Omental fat pad (tissue), 4 donors: ENCODE measurements around the gene SMIM7. TPM values are rescaled to one million over a fixed set of nuclear protein-coding genes. Genes with fewer than 3 reads are reported as not detected.
"Not testable (repeated sequence)": the region's sequence is repeated elsewhere in the genome, so short reads cannot be mapped to it uniquely, and the experiment has no call there.

Experiments used
- ATAC-seq: fragments of 150-250 bp; one replicate; pipeline ENCODE4 v1.9.1; 2016; ENCODE audit warnings: mild to moderate bottlenecking, moderate library complexity; ENCODE audit not compliant: low FRiP score
- DNase-seq: peaks from one replicate; pipeline ENCODE4 v3.0.0-alpha.2; 2019; ENCODE audit warnings: low spot score
- total RNA-seq, 4 donors: library from RNA; depleted of rRNA; stranded (reverse); fragments of >200 nt; gene quantifications; one replicate each; pipeline ENCODE4 v1.1.0, GENCODE V29; 2016
- TF ChIP-seq, protein P1 (sequence below), 3 donors: fragments of 450-650 bp; IDR thresholded peaks; one replicate each; pipeline ENCODE4 v1.5.1; 2016 to 2017; ENCODE audit warnings: antibody characterized with exemption in 3 of 3, mild to moderate bottlenecking in 3 of 3, moderate library complexity in 2 of 3

The SMIM7 gene
- total RNA-seq, 4 donors from 2014 or later: 86.8 to 128 (median 123) TPM

DNA sequence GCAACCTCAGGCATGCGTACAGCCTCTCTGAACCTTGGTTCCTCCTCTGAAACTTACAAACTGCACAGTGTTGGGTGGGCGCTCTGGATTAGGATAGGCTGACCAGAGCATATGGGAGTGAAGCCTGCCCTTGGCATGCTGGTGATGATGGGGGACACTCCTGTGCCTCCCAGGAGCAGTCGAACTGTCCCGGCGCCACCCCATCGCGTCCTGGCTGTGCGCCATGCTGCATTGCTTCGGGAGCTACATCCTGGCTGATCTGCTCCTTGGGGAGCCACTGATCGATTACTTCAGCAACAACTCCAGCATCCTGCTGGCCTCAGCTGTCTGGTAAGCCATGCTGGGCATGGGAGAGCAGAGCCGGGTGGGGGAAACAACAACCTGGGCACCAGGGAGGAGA, 19.9 kb upstream of the SMIM7 start:
- DNase-seq: no peak
- no peak for ATAC-seq
- TF ChIP-seq, protein P1, sequence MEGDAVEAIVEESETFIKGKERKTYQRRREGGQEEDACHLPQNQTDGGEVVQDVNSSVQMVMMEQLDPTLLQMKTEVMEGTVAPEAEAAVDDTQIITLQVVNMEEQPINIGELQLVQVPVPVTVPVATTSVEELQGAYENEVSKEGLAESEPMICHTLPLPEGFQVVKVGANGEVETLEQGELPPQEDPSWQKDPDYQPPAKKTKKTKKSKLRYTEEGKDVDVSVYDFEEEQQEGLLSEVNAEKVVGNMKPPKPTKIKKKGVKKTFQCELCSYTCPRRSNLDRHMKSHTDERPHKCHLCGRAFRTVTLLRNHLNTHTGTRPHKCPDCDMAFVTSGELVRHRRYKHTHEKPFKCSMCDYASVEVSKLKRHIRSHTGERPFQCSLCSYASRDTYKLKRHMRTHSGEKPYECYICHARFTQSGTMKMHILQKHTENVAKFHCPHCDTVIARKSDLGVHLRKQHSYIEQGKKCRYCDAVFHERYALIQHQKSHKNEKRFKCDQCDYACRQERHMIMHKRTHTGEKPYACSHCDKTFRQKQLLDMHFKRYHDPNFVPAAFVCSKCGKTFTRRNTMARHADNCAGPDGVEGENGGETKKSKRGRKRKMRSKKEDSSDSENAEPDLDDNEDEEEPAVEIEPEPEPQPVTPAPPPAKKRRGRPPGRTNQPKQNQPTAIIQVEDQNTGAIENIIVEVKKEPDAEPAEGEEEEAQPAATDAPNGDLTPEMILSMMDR (IDR thresholded peaks at IDR 0.05): no peak

DNA sequence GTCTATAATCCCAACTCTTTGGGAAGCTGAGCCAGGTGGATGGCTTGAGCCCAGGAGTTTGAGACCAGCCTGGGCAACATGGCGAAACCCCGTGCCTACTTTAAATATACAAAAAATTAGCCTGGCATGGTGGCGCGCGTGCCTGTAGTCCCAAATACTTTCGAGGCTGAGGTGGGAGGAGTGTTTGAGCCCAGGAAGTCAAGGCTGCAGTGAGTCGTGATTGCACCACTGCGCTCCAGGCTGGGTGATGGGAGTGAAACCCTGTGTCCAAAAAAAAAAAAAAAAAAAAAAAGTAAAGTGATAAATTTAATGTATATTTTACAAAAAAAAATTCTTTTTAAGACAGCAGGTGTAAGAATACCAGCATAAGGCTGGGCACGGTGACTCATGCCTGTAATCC, 18.6 kb upstream of the SMIM7 start:
- TF ChIP-seq, protein P1 (IDR thresholded peaks at IDR 0.05): no peak
- DNase-seq: no peak
- ATAC-seq: no peak

GRCh38 chr19:16677055-16677454, 17.1 kb upstream of the SMIM7 start:
- TF ChIP-seq, protein P1 (IDR thresholded peaks at IDR 0.05): no peak
- no peak for DNase-seq
- ATAC-seq: no peak

DNA sequence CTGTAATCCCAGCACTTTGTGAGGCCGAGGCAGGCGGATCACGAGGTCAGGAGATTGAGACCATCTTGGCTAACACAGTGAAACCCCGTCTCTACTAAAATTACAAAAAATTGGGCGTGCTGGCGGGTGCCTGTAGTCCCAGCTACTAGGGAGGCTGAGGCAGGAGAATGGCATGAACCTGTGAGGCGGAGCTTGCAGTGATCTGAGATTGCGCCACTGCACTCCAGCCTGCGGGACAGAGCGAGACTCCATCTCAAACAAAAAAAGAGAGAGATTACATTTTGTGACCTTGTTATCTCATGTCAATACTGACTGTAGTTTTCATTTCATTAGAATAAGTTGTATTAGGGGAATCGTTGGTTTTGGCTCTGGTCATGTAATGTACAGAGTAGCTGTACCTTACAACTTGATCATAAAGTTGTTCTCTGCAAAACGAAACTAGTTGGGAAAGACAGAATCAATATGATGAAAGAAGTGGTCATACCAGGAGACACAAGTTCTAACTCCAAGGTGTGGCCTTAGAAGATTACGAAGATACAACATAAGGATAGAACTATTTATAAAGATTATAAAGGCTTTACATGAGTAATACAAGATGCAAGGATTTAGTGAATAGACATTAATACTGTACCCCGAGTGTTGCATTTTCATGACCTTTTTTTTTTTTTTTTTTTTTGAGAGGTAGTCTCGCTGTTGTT, 16.3 kb upstream of the SMIM7 start:
- TF ChIP-seq, protein P1 (IDR thresholded peaks at IDR 0.05): no peak
- DNase-seq (no peak), ATAC-seq (no peak)

GRCh38 chr19:16673839-16674238, 13.9 kb upstream of the SMIM7 start:
- not testable (repeated sequence) for DNase-seq, ATAC-seq

GRCh38 chr19:16673231-16673630, 13.3 kb upstream of the SMIM7 start:
- TF ChIP-seq, protein P1 (IDR thresholded peaks at IDR 0.05): no peak
- ATAC-seq (no peak), DNase-seq (no peak)

DNA sequence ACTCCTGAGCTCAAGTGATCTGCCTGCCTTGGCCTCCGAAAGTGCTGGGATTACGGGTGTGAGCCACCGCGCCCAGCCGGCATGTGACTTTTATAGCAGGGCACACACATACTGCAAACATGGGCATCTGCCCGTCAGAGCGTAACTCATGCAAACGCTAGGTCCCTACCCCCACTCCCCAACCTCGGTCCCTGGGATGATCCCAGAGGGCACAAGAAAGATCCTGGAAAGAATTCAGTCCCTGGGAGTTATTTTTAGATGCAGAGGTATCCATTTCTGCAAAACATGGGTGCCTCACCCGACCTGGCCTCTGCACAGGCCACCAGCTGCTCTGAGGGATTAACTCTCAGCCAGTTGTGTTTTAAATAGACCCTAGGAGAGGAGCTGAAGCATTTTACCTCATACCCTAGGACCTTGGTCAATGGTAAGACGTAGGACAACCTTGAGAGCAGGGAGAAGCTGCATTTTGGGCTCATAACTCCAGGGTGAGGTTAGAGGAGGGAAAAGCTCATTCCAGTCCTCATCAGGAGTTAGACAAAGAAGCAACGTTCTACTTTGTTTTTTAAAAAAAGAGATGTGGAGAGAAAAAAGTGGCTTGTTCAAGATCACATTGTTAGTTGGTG, 11.8 kb upstream of the SMIM7 start:
- TF ChIP-seq, protein P1 (IDR thresholded peaks at IDR 0.05): no peak
- no peak for ATAC-seq

More for the DNA sequence above, 11.8 kb upstream of the SMIM7 start:
- DNase-seq: no peak
